T47D (cell line): ENCODE data around the gene USH1G.
"Not testable (repeated sequence)": the region's sequence is repeated elsewhere in the genome, so short reads cannot be mapped to it uniquely, and the experiment has no call there.

ENCODE experiments used
- DNase-seq, 2 experiments: peaks; one replicate each; pipeline versions ENCODE4 v3.0.0 to v3.0.0-alpha.2; 2011 to 2012; ENCODE audit warnings: low read depth in 1 of 2, low spot score in 1 of 2
- JUND ChIP-seq: IDR thresholded peaks from 2 replicates; pipeline ENCODE4 v1.6.1; 2012; ENCODE audit warnings: low read depth
- in situ Hi-C: cut with HindIII; loops from 2 replicates; pipeline ENCODE4 v1.10.0; 2016; ENCODE audit warnings: low sequenced_read_pairs, low pct_unique_long_range_greater_than_20kb

The USH1G gene

GRCh38 chr17:74922694-74923537 is at the start of gene USH1G:
Gene USH1G, minus strand, starts transcription at chr17:74923255. Its CDS starts 182 bp downstream, at chr17:74923073.
- in situ Hi-C loops: no loop called here
- peak; percentile 64 to 90 for DNase-seq
- no peak for TF ChIP-seq JUND

- TF ChIP-seq JUND: no peak
- in situ Hi-C loops: no loop called here
- peak; percentile 92 to 94 for DNase-seq
Measured at GRCh38 chr17:74972107-74972972, 49.3 kb upstream of the USH1G start, which contains the start of gene HID1. Gene HID1, minus strand, starts transcription at chr17:74972759. Its CDS starts 103 bp downstream, at chr17:74972656.

GRCh38 chr17:74971842-74972106 is 48.7 kb upstream of the USH1G start:
- no peak for TF ChIP-seq JUND
- in situ Hi-C loops: no loop called here
- no peak for DNase-seq

- in situ Hi-C loops: no loop called here
- DNase-seq: no peak
- TF ChIP-seq JUND: no peak
Measured at GRCh38 chr17:74971069-74971841, 48.2 kb upstream of the USH1G start.

GRCh38 chr17:74970395-74970794 is 47.3 kb upstream of the USH1G start:
- DNase-seq: no peak
- TF ChIP-seq JUND: no peak
- in situ Hi-C loops: no loop called here

GRCh38 chr17:74969501-74969900 is 46.4 kb upstream of the USH1G start:
- DNase-seq, in situ Hi-C loops: not testable (repeated sequence)

- TF ChIP-seq JUND: no peak
- in situ Hi-C loops: no loop called here
- peak; percentile 69 to 88 for DNase-seq
Measured at GRCh38 chr17:74968361-74968780, 45.3 kb upstream of the USH1G start.

GRCh38 chr17:74964988-74965622 is 42.0 kb upstream of the USH1G start:
- no peak for TF ChIP-seq JUND
- DNase-seq: no peak
- in situ Hi-C loops: no loop called here

- no peak for TF ChIP-seq JUND
- in situ Hi-C loops: no loop called here
- no peak for DNase-seq
Measured at GRCh38 chr17:74964246-74964761, 41.2 kb upstream of the USH1G start.

GRCh38 chr17:74963656-74964055 is 40.6 kb upstream of the USH1G start:
- DNase-seq: no peak
- TF ChIP-seq JUND: no peak
- in situ Hi-C loops: no loop called here

GRCh38 chr17:74962622-74963394 is 39.8 kb upstream of the USH1G start:
- no peak for DNase-seq
- in situ Hi-C loops: no loop called here

More at GRCh38 chr17:74962622-74963394, 39.8 kb upstream of the USH1G start:
- TF ChIP-seq JUND: no peak
